ENCODE data around the gene CYTIP.
A peak's percentile ranks its signal among the peaks of the same experiment; 100 is the strongest.

The CYTIP gene

GRCh38 chr2:157444641-157445040, 752 bp upstream of the CYTIP start:
- Mint-ChIP-seq H3K4me3 (peak overlapping the region; percentile 79 to 87), H3K27me3 (no peaks in the 10 kb centered on the region), H3K4me1 (ENCODE audit: low read depth in 2 of 2) (peaks cover 41 to 43% of the 10 kb centered on the region in 2 donors), H3K27ac (peak overlapping the region; percentile 90 to 93), H3K9me3 (no peaks in the 10 kb centered on the region), H3K36me3 (ENCODE audit: insufficient read depth) (peaks cover 51% of the 10 kb centered on the region)
- DNase-seq (no peak), ATAC-seq (replicated peaks) (no peak)

- peaks cover 66% of the 10 kb centered on the region for H3K36me3 Mint-ChIP-seq (ENCODE audit: insufficient read depth)
- H3K27ac Mint-ChIP-seq: peak overlapping the region; percentile 90 to 93
- H3K4me1 Mint-ChIP-seq (ENCODE audit: low read depth in 2 of 2): peaks cover 39 to 41% of the 10 kb centered on the region in 2 donors
- no peaks in the 10 kb centered on the region for H3K9me3 Mint-ChIP-seq
- H3K4me3 Mint-ChIP-seq: peak overlapping the region; percentile 79 to 87
- DNase-seq (no peak), ATAC-seq (replicated peaks) (no peak)
- no peaks in the 10 kb centered on the region for H3K27me3 Mint-ChIP-seq
Observed at GRCh38 chr2:157443090-157443489, 799 bp downstream of the CYTIP start.

GRCh38 chr2:157442636-157443035, 1.3 kb downstream of the CYTIP start:
- peaks cover 39 to 41% of the 10 kb centered on the region in 2 donors for H3K4me1 Mint-ChIP-seq (ENCODE audit: low read depth in 2 of 2)
- peak overlapping the region; percentile 79 to 87 for H3K4me3 Mint-ChIP-seq
- ATAC-seq (replicated peaks): no peak

GRCh38 chr2:157442191-157442590, 1.7 kb downstream of the CYTIP start:
- ATAC-seq (replicated peaks): peak; percentile 8

More at GRCh38 chr2:157442636-157443035, 1.3 kb downstream of the CYTIP start:
- no peaks in the 10 kb centered on the region for H3K27me3 Mint-ChIP-seq
- no peaks in the 10 kb centered on the region for H3K9me3 Mint-ChIP-seq
- H3K27ac Mint-ChIP-seq: peak overlapping the region; percentile 90 to 93
- H3K36me3 Mint-ChIP-seq (ENCODE audit: insufficient read depth): peaks cover 71% of the 10 kb centered on the region
- DNase-seq: no peak

GRCh38 chr2:157441072-157441454, 2.8 kb downstream of the CYTIP start:
- Mint-ChIP-seq H3K36me3 (ENCODE audit: insufficient read depth) (peaks cover 83% of the 10 kb centered on the region), H3K4me1 (ENCODE audit: low read depth in 2 of 2) (peaks cover 34 to 45% of the 10 kb centered on the region in 2 donors), H3K4me3 (peak overlapping the region; percentile 79 to 87), H3K27ac (peak overlapping the region; percentile 90 to 93), H3K27me3 (no peaks in the 10 kb centered on the region), H3K9me3 (no peaks in the 10 kb centered on the region)
- ATAC-seq (replicated peaks) (peak; percentile 71), DNase-seq (peak in 2 of 3 experiments; percentile 41 to 46)

More at GRCh38 chr2:157442191-157442590, 1.7 kb downstream of the CYTIP start:
- H3K27ac Mint-ChIP-seq: peak overlapping the region; percentile 90 to 93
- no peaks in the 10 kb centered on the region for H3K9me3 Mint-ChIP-seq
- no peak for DNase-seq
- peaks cover 39 to 40% of the 10 kb centered on the region in 2 donors for H3K4me1 Mint-ChIP-seq (ENCODE audit: low read depth in 2 of 2)
- H3K4me3 Mint-ChIP-seq: peak overlapping the region; percentile 79 to 87
- peaks cover 75% of the 10 kb centered on the region for H3K36me3 Mint-ChIP-seq (ENCODE audit: insufficient read depth)
- no peaks in the 10 kb centered on the region for H3K27me3 Mint-ChIP-seq

GRCh38 chr2:157440404-157441071, 3.4 kb downstream of the CYTIP start:
- no peak for ATAC-seq (replicated peaks)
- H3K27ac Mint-ChIP-seq: peak overlapping the region; percentile 90 to 93
- H3K4me3 Mint-ChIP-seq: peak overlapping the region; percentile 79 to 87
- H3K9me3 Mint-ChIP-seq: no peaks in the 10 kb centered on the region
- peaks cover 35 to 50% of the 10 kb centered on the region in 2 donors for H3K4me1 Mint-ChIP-seq (ENCODE audit: low read depth in 2 of 2)
- H3K36me3 Mint-ChIP-seq (ENCODE audit: insufficient read depth): peaks cover 83% of the 10 kb centered on the region
- no peak for DNase-seq
- H3K27me3 Mint-ChIP-seq: no peaks in the 10 kb centered on the region

- Mint-ChIP-seq H3K27me3 (no peaks in the 10 kb centered on the region), H3K27ac (peak overlapping the region; percentile 90 to 93), H3K4me1 (ENCODE audit: low read depth in 2 of 2) (peaks cover 39 to 53% of the 10 kb centered on the region in 2 donors), H3K4me3 (peak overlapping the region; percentile 79 to 87), H3K36me3 (ENCODE audit: insufficient read depth) (peaks cover 86% of the 10 kb centered on the region), H3K9me3 (no peaks in the 10 kb centered on the region)
- DNase-seq (no peak), ATAC-seq (replicated peaks) (peak; percentile 12)
Observed at GRCh38 chr2:157439824-157440186, 4.1 kb downstream of the CYTIP start.

GRCh38 chr2:157438863-157439823, 4.7 kb downstream of the CYTIP start:
- peak overlapping the region; percentile 79 to 87 for H3K4me3 Mint-ChIP-seq
- no peak for DNase-seq
- no peaks in the 10 kb centered on the region for H3K27me3 Mint-ChIP-seq
- H3K9me3 Mint-ChIP-seq: no peaks in the 10 kb centered on the region
- peaks cover 87% of the 10 kb centered on the region for H3K36me3 Mint-ChIP-seq (ENCODE audit: insufficient read depth)
- H3K4me1 Mint-ChIP-seq (ENCODE audit: low read depth in 2 of 2): peaks cover 37 to 53% of the 10 kb centered on the region in 2 donors
- H3K27ac Mint-ChIP-seq: peak overlapping the region; percentile 90 to 93
- ATAC-seq (replicated peaks): peak; percentile 8

GRCh38 chr2:157433394-157433793, 10.5 kb downstream of the CYTIP start:
- ATAC-seq (replicated peaks) (peak; percentile 16), DNase-seq (no peak)
- Mint-ChIP-seq H3K9me3 (no peaks in the 10 kb centered on the region), H3K4me3 (peak overlapping the region; percentile 79 to 87), H3K36me3 (ENCODE audit: insufficient read depth) (peaks cover 87% of the 10 kb centered on the region), H3K4me1 (ENCODE audit: low read depth in 2 of 2) (peaks cover 71 to 91% of the 10 kb centered on the region in 2 donors), H3K27ac (peak overlapping the region; percentile 90 to 93), H3K27me3 (no peaks in the 10 kb centered on the region)

- H3K27ac Mint-ChIP-seq: peak overlapping the region; percentile 90 to 93
- H3K36me3 Mint-ChIP-seq (ENCODE audit: insufficient read depth): peaks cover 87% of the 10 kb centered on the region
- peaks cover 67 to 91% of the 10 kb centered on the region in 2 donors for H3K4me1 Mint-ChIP-seq (ENCODE audit: low read depth in 2 of 2)
- no peaks in the 10 kb centered on the region for H3K27me3 Mint-ChIP-seq
- ATAC-seq (replicated peaks): peak; percentile 54
- peak overlapping the region; percentile 79 to 87 for H3K4me3 Mint-ChIP-seq
- H3K9me3 Mint-ChIP-seq: no peaks in the 10 kb centered on the region
- no peak for DNase-seq
Observed at GRCh38 chr2:157432475-157433106, 11.3 kb downstream of the CYTIP start.

- Mint-ChIP-seq H3K4me1 (ENCODE audit: low read depth in 2 of 2) (peaks cover 65 to 86% of the 10 kb centered on the region in 2 donors), H3K4me3 (peak overlapping the region; percentile 43 to 79), H3K27me3 (no peaks in the 10 kb centered on the region), H3K9me3 (no peaks in the 10 kb centered on the region), H3K27ac (peak overlapping the region; percentile 90 to 93), H3K36me3 (ENCODE audit: insufficient read depth) (peaks cover 89% of the 10 kb centered on the region)
- ATAC-seq (replicated peaks) (no peak), DNase-seq (no peak)
Observed at GRCh38 chr2:157431176-157431575, 12.7 kb downstream of the CYTIP start.

GRCh38 chr2:157428500-157429175, 15.3 kb downstream of the CYTIP start:
- peak overlapping the region; percentile 90 to 93 for H3K27ac Mint-ChIP-seq
- peaks cover 97% of the 10 kb centered on the region for H3K36me3 Mint-ChIP-seq (ENCODE audit: insufficient read depth)
- no peak overlapping the region for H3K4me3 Mint-ChIP-seq
- H3K4me1 Mint-ChIP-seq (ENCODE audit: low read depth in 2 of 2): peaks cover 48 to 63% of the 10 kb centered on the region in 2 donors
- H3K9me3 Mint-ChIP-seq: no peaks in the 10 kb centered on the region
- ATAC-seq (replicated peaks): no peak
- no peak for DNase-seq
- no peaks in the 10 kb centered on the region for H3K27me3 Mint-ChIP-seq

GRCh38 chr2:157427922-157428303, 16.0 kb downstream of the CYTIP start:
- H3K36me3 Mint-ChIP-seq (ENCODE audit: insufficient read depth): peaks cover 96% of the 10 kb centered on the region
- peaks cover 44 to 62% of the 10 kb centered on the region in 2 donors for H3K4me1 Mint-ChIP-seq (ENCODE audit: low read depth in 2 of 2)
- peak overlapping the region; percentile 90 to 93 for H3K27ac Mint-ChIP-seq
- H3K4me3 Mint-ChIP-seq: no peak overlapping the region
- ATAC-seq (replicated peaks) (no peak), DNase-seq (no peak)
- no peaks in the 10 kb centered on the region for H3K9me3 Mint-ChIP-seq
- no peaks in the 10 kb centered on the region for H3K27me3 Mint-ChIP-seq
